SK-N-SH (cell line): ENCODE measurements around the gene BCL2L11. TPM values are rescaled to one million over a fixed set of nuclear protein-coding genes. Genes with fewer than 3 reads are reported as not detected.

Source experiments
- CTCF ChIA-PET: fragments of 300-600, 350-600 bp; formaldehyde crosslinking; extraction: SDS; loops from one replicate; lab custom pipeline; 2021; lab: Yijun Ruan, JAX
- POLR2A ChIA-PET: fragments of 350-600 bp; sonication (Branson Sonifier 250); formaldehyde crosslinking; extraction: SDS; loops from one replicate; lab custom pipeline; 2020; ENCODE audit warnings: antibody characterized with exemption, inconsistent platforms; lab: Yijun Ruan, JAX
- DNase-seq: peaks from one replicate; pipeline ENCODE4 v3.0.0; 2012
- H2AFZ ChIP-seq: fragments of 200-600 bp; sonication (generic); 2 replicates; pipeline ENCODE4 v1.8.1; 2016; ENCODE audit warnings: antibody characterized with exemption, mild to moderate bottlenecking, low read depth
- H3F3A ChIP-seq: fragments of 200-600 bp; sonication (generic); replicated peaks from 2 replicates; pipeline ENCODE3; 2016; ENCODE audit warnings: antibody characterized with exemption, mild to moderate bottlenecking; ENCODE audit not compliant: insufficient read depth
- H3K27ac ChIP-seq, 2 experiments: fragments of 200-500 bp in 1 of 2; fragments of 200-600 bp in 1 of 2; sonication (Bioruptor generic) in 1 of 2; sonication (generic), shearing (Covaris generic) in 1 of 2; 2 replicates each; pipeline versions ENCODE4 v1.5.1 to v1.6.1; 2014 to 2016; ENCODE audit warnings: low read depth in 2 of 2, inconsistent platforms in 1 of 2, low read length in 1 of 2, mild to moderate bottlenecking in 1 of 2, mixed read lengths in 1 of 2
- H3K27me3 ChIP-seq: fragments of 200-600 bp; sonication (generic), shearing (Covaris generic); 2 replicates; pipeline ENCODE4 v1.6.1; 2016; ENCODE audit warnings: mixed run types; ENCODE audit not compliant: insufficient read depth
- H3K36me3 ChIP-seq, 2 experiments: fragments of 200-500 bp in 1 of 2; fragments of 200-600 bp in 1 of 2; sonication (Bioruptor generic) in 1 of 2; sonication (generic) in 1 of 2; replicated peaks in 1 of 2; 2 replicates each; pipeline versions ENCODE3 to v1.5.1; 2014 to 2016; ENCODE audit warnings: low read length in 1 of 2, mild to moderate bottlenecking in 1 of 2; ENCODE audit not compliant: insufficient read depth in 2 of 2, control insufficient read depth in 1 of 2
- H3K4me1 ChIP-seq, 2 experiments: fragments of 200-500 bp in 1 of 2; fragments of 200-600 bp in 1 of 2; sonication (Bioruptor generic) in 1 of 2; sonication (generic), shearing (Covaris generic) in 1 of 2; 2 replicates each; pipeline versions ENCODE4 v1.5.1 to v1.6.1; 2014 to 2016; ENCODE audit warnings: low read depth in 1 of 2, low read length in 1 of 2, mixed run types in 1 of 2; ENCODE audit not compliant: insufficient read depth in 2 of 2, control insufficient read depth in 1 of 2
- H3K4me2 ChIP-seq: fragments of 200-600 bp; sonication (generic), shearing (Covaris generic); 2 replicates; pipeline ENCODE4 v1.6.1; 2017; ENCODE audit warnings: mixed run types
- H3K4me3 ChIP-seq, 2 experiments: fragments of 200-500 bp in 1 of 2; fragments of 200-600 bp in 1 of 2; sonication (Bioruptor generic) in 1 of 2; sonication (generic), shearing (Covaris generic) in 1 of 2; 2 replicates each; pipeline versions ENCODE4 v1.5.1 to v1.8.1; 2014 to 2016; ENCODE audit warnings: low read depth in 2 of 2, inconsistent platforms in 1 of 2, low read length in 1 of 2, mild to moderate bottlenecking in 1 of 2, mixed read lengths in 1 of 2, moderate library complexity in 1 of 2
- H3K79me2 ChIP-seq: fragments of 200-600 bp; sonication (generic); 2 replicates; pipeline ENCODE4 v1.8.1; 2017; ENCODE audit warnings: mild to moderate bottlenecking; ENCODE audit not compliant: insufficient read depth
- H3K9ac ChIP-seq: fragments of 200-600 bp; sonication (generic); 2 replicates; pipeline ENCODE4 v1.6.1; 2017; ENCODE audit warnings: mixed run types
- H3K9me2 ChIP-seq: fragments of 200-600 bp; sonication (generic); 2 replicates; pipeline ENCODE4 v1.6.1; 2017; ENCODE audit warnings: mixed run types
- H3K9me3 ChIP-seq: fragments of 200-600 bp; sonication (generic); 2 replicates; pipeline ENCODE4 v1.6.1; 2017; ENCODE audit warnings: mixed run types, mild to moderate bottlenecking, moderate library complexity
- H4K20me1 ChIP-seq: fragments of 200-600 bp; sonication (generic); 2 replicates; pipeline ENCODE4 v1.6.1; 2017; ENCODE audit warnings: mild to moderate bottlenecking, mixed run types; ENCODE audit not compliant: insufficient read depth
- CHD2 ChIP-seq: fragments of 150-350 bp; IDR thresholded peaks from 2 replicates; pipeline ENCODE4 v1.6.1; 2018; ENCODE audit warnings: low read length; ENCODE audit not compliant: partially characterized antibody
- EP300 ChIP-seq, 2 experiments: IDR thresholded peaks; 2 replicates each; pipeline versions ENCODE4 v1.4.0 to v1.6.1; 2012; ENCODE audit warnings: borderline replicate concordance in 1 of 2, low read depth in 1 of 2, low read length in 1 of 2
- FOSL2 ChIP-seq: IDR thresholded peaks from 2 replicates; pipeline ENCODE4 v1.4.0; 2012; ENCODE audit warnings: low read depth, mild to moderate bottlenecking, moderate library complexity, borderline replicate concordance
- FOXM1 ChIP-seq: IDR thresholded peaks from 2 replicates; pipeline ENCODE4 v1.4.0; 2012; ENCODE audit warnings: low read depth, mild to moderate bottlenecking
- GABPA ChIP-seq: IDR thresholded peaks from 2 replicates; pipeline ENCODE4 v1.4.0; 2012; ENCODE audit warnings: low read depth, mild to moderate bottlenecking
- GATA2 ChIP-seq: sonication (generic); formaldehyde crosslinking; IDR thresholded peaks from 2 replicates; pipeline ENCODE4 v1.5.0; 2020; ENCODE audit warnings: mild to moderate bottlenecking, missing genetic modification reagents
- JUND ChIP-seq: IDR thresholded peaks from 2 replicates; pipeline ENCODE4 v1.4.0; 2012
- MEF2A ChIP-seq: IDR thresholded peaks from 2 replicates; pipeline ENCODE4 v1.4.0; 2012; ENCODE audit warnings: low read depth, borderline replicate concordance
- MXI1 ChIP-seq: IDR thresholded peaks from 2 replicates; pipeline ENCODE4 v1.6.1; 2012; ENCODE audit warnings: mild to moderate bottlenecking, low read depth, low read length, improper control_type of control experiment
- NFIC ChIP-seq: IDR thresholded peaks from 2 replicates; pipeline ENCODE4 v1.4.0; 2012; ENCODE audit warnings: borderline replicate concordance
- RCOR1 ChIP-seq: fragments of 150-350 bp; IDR thresholded peaks from 2 replicates; pipeline ENCODE4 v1.6.1; 2017; ENCODE audit warnings: antibody characterized with exemption, low read length
- REST ChIP-seq: IDR thresholded peaks from 2 replicates; pipeline ENCODE4 v1.6.1; 2012; ENCODE audit warnings: mild to moderate bottlenecking, low read depth, low read length, moderate library complexity
- TAF1 ChIP-seq: IDR thresholded peaks from 2 replicates; pipeline ENCODE4 v1.6.1; 2012; ENCODE audit warnings: low read depth, mild to moderate bottlenecking, low read length, moderate library complexity, borderline replicate concordance
- TEAD4 ChIP-seq: IDR thresholded peaks from 2 replicates; pipeline ENCODE4 v1.4.0; 2012; ENCODE audit warnings: mild to moderate bottlenecking, borderline replicate concordance; ENCODE audit not compliant: insufficient read depth
- USF2 ChIP-seq: fragments of 150-350 bp; IDR thresholded peaks from 2 replicates; pipeline ENCODE4 v1.6.1; 2017; ENCODE audit warnings: antibody characterized with exemption, low read length, low read depth, borderline replicate concordance
- WGBS: methylation state at CpG from one replicate; pipeline ENCODE4 v1.1.6; 2017; ENCODE audit warnings: low lambda C conversion rate; 5-methylcytosine and 5-hydroxymethylcytosine counted together
- polyA plus RNA-seq, 3 experiments: library from polyadenylated mRNA; depleted of rRNA; stranded (reverse); fragments of >200 nt; gene quantifications; 2 replicates each; pipeline ENCODE4 v1.2.3, GENCODE V29; 2012

BCL2L11 gene
- polyA plus RNA-seq, 1 of the 3 experiments (the other 2 are of a cell fraction) = 3.3 TPM

GRCh38 chr2:111196435-111196834 lies 75.7 kb downstream of the BCL2L11 start:
- H2AFZ ChIP-seq = no peak overlapping the region
- H3K27me3 ChIP-seq = no peaks in the 10 kb centered on the region
- no peak overlapping the region for H3K4me3 ChIP-seq
- no peak overlapping the region for H3K9ac ChIP-seq
- no peaks in the 10 kb centered on the region for H3K79me2 ChIP-seq
- H3K9me3 ChIP-seq = no peaks in the 10 kb centered on the region
- H3K27ac ChIP-seq = no peak overlapping the region
- no peak for DNase-seq
- ChIA-PET CTCF (interaction anchor here (1.6 kb wide), 1 partner anchor 10 kb away, joined by 4 read pairs; no protein-coding TSS in a partner anchor), POLR2A (no interaction called here)
- no peaks in the 10 kb centered on the region for H4K20me1 ChIP-seq
- no peak for TF ChIP-seq MEF2A
- TF ChIP-seq GATA2 = no peak
- no peak for TF ChIP-seq FOXM1
- TF ChIP-seq FOSL2 = no peak
- H3K4me2 ChIP-seq = no peak overlapping the region
- no peaks in the 10 kb centered on the region; a peak in 1 of 4 replicates for H3K4me1 ChIP-seq
- H3F3A ChIP-seq = no peaks in the 10 kb centered on the region
- WGBS = 95% methylated on average over 7 of the region's 7 CpGs
- no peaks in the 10 kb centered on the region for H3K9me2 ChIP-seq
- no peaks in the 10 kb centered on the region for H3K36me3 ChIP-seq

GRCh38 chr2:111198701-111199100 lies 78.0 kb downstream of the BCL2L11 start:
- ChIA-PET POLR2A (no interaction called here), CTCF (no interaction called here)
- Histone ChIP-seq H3K4me1 (no peaks in the 10 kb centered on the region; a peak in 1 of 4 replicates), H3K4me2 (no peak overlapping the region), H4K20me1 (no peaks in the 10 kb centered on the region), H3F3A (no peaks in the 10 kb centered on the region), H3K9ac (no peak overlapping the region), H3K27ac (no peak overlapping the region), H3K9me3 (no peaks in the 10 kb centered on the region), H3K9me2 (no peaks in the 10 kb centered on the region), H2AFZ (no peak overlapping the region), H3K27me3 (no peaks in the 10 kb centered on the region), H3K4me3 (no peak overlapping the region), H3K79me2 (no peaks in the 10 kb centered on the region), H3K36me3 (no peaks in the 10 kb centered on the region)
- DNase-seq = no peak
- TF ChIP-seq CHD2 (no peak), EP300 (IDR thresholded peaks at IDR 0.05; ENCODE audit: borderline replicate concordance in 1 of 2, low read depth in 1 of 2, low read length in 1 of 2) (no peak), RCOR1 (no peak), USF2 (no peak), TEAD4 (no peak), GABPA (no peak), MXI1 (no peak), TAF1 (no peak), NFIC (no peak), JUND (no peak), MEF2A (no peak), REST (no peak)
- 75% methylated on average over 3 of the region's 9 CpGs for WGBS
